Measurements from ENCODE around the gene AGO4.

DNA sequence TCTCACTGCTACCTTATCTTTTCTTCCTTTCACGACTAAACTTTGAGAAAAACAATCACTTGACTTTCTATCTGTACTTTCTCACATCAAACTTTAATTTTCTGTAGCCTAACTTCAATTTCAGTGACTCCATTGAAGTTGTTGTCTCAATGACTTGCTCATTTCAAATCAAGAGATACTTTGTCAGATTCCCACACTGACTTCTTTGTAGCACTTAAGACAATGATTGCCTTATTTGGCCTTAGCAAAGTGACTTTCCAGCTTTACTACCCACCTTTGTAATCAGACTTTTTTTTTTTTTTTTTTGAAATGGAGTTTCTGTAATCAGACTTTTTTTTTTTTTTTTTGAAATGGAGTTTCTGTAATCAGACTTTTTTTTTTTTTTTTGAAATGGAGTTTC is 37.0 kb downstream of the AGO4 start:
- no peak for TF ChIP-seq EZH2 (IDR thresholded peaks at IDR 0.05)
- TF ChIP-seq POLR2AphosphoS5 (IDR thresholded peaks at IDR 0.05; ENCODE audit: borderline replicate concordance, low read depth, low read length) = no peak
